Fibroblast of skin of right quadriceps (primary cell): ENCODE data around the gene ARHGEF3.

ENCODE experiments used
- DNase-seq: peaks from one replicate; pipeline ENCODE4 v3.0.0-alpha.2; 2013

The ARHGEF3 gene

DNA sequence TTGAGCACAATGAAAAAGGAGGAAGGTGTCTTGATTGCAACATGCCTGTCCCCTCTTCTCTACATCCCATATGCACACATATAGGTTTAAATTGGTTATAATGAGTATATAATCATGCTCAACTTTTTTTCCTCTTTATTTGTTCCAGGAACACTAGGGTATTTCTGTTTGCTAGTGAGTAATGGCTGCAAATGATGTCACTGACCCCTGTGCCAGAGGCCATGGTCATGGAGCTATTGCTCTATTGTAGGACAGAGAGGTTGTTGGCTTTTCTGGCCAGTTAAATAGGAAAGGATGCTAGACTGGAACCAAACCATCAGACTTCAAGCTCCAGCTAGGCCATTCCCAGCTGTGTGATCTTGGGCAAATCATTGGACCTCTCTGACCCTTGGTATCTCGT is 9.6 kb downstream of the ARHGEF3 start:
- DNase-seq = no peak

DNA sequence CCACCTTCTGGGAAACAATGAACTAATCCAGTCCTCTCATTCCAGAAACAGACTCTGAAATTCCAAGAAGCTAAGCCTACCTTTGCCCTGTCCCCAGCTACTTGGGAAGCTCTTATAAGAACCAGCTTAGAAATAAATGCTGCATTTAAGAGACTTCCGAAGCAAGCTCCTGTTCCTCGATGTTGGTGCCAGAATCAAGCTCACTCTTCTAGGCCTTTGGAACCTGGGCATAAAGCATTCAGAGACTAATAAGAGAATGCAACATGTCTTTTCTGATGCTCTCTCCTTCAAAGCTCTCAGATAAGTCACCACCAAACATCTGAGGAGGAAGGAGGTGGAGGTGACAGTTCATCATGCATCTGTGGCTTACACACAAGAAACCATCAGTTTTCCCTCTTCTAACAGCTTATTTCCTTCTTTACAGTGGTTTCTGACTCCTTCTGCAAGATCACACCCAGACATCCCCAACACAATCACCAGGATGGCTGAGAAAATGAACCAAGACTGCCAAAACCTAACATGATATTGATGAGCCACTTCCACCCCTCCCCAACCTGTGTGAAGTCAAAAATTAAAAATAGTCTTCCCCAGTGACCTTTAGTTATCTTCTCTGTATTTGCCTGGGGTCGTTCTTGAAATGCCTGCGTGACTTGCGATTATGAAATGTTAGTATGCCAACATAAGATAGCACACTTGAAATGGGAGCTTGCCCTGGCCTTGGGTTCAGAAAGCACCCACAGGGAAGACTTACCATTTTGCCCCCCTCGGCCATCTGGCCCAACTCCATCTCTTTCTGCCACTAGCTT is 11.5 kb downstream of the ARHGEF3 start:
- DNase-seq = no peak

- DNase-seq = no peak
These were observed 12.7 kb downstream of the ARHGEF3 start for GRCh38 chr3:56789076-56789475.

DNA sequence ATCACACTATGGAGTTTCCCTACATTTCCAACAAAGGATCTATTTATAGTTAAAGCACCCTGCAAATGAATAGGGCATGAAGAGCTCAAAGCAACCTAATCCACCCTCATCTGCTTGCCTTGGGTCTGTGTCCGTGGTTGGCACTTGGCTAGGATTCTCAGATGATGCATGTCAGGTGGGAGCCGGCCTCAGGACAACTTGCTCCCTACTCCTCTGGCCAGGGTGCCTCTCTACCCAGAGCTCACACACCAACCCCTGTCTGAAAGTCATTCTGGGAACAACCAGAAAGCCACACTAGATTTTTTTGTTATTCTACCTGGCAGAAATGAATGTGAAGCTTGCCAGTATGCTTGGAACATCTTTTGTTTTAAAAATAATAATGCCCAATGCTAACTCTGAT is 13.2 kb downstream of the ARHGEF3 start:
- no peak for DNase-seq

DNA sequence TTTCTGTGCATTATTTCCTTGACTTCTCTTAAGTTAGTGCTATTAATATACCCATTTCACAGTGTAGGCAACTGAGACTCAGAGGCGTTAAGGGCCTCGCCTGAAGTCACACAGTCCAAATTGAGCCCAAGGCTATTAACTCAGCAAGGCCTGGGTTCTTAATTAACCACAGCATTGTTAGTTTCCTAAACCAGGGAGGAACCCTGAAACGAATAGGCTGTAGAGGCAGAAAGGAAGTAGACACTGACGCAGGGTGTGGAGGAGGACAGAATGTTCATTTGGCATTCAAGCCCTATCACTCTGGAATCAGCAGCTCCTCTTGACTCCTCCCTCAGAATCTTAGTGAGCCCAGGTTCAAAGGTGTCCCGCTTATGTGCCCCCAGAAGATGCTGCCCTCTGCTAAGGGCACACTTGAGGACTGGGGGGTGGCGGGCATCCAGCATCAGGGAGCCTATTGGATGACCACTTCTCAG is 13.9 kb downstream of the ARHGEF3 start:
- DNase-seq = no peak

GRCh38 chr3:56787258-56787775 is 14.4 kb downstream of the ARHGEF3 start:
- DNase-seq = no peak

GRCh38 chr3:56785499-56785898 is 16.2 kb downstream of the ARHGEF3 start:
- DNase-seq = no peak

GRCh38 chr3:56784448-56785001 is 17.2 kb downstream of the ARHGEF3 start:
- no peak for DNase-seq

DNA sequence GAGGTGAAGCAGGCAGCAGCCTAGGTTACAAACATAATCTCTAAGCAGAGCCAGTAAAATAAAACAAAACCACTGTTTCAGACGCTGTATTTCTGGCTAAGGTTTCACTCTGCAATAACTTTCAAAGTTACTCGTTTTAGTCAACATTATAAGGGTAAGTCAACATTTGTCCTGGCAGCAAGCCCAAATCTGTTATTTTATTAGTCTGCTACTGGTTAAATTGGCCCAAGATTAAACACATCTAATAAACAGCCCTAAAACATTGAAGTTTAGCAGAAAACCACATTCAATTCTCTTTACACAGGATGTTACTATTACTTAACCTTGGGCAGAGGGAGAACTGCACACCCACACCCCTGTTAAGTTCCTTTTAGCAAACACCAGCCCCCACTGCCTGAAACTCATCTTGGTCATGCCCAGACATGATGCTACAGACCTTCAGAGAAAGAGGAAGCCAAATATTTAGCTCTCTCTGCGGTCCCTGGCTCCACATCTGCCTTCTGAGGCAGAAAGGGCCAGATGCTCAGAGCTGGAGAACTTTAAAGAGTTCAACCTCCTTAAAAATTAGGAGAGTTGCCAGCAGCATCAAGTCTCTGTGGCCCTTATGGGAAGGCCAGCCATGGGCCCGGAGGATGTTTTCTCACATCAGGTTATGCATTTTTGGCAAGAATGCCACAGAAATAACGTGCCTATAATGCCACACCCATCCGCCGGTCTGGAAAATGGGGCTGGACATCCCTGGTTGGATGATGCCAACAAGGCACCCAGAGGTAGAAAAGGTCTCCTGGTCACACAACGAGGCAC is 17.9 kb downstream of the ARHGEF3 start:
- peak; percentile 73 for DNase-seq

- DNase-seq = no peak
These were observed 18.8 kb downstream of the ARHGEF3 start for GRCh38 chr3:56782906-56783305.

- DNase-seq = no peak
These were observed 19.5 kb downstream of the ARHGEF3 start for GRCh38 chr3:56782215-56782614.

DNA sequence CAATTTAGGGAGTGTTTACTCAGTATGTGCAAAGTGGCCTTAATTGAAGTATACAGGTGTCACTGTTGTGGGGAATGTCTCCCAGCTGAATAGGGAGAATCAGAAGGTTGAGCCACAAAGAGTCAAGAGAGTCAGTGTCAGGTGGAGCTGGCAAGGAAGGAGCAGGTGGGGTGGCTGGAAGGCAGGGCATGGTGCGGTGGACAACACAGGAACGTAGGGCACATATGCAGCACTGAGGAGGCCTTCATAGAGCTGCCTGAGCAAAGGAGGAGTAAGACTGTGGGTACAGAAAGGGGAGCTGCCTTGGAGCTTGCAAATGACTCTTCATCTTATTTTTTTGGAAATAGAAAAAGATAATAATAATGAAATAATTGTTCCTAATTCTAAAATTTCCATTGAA is 20.0 kb downstream of the ARHGEF3 start:
- no peak for DNase-seq

GRCh38 chr3:56780936-56781335 is 20.8 kb downstream of the ARHGEF3 start:
- DNase-seq = no peak

DNA sequence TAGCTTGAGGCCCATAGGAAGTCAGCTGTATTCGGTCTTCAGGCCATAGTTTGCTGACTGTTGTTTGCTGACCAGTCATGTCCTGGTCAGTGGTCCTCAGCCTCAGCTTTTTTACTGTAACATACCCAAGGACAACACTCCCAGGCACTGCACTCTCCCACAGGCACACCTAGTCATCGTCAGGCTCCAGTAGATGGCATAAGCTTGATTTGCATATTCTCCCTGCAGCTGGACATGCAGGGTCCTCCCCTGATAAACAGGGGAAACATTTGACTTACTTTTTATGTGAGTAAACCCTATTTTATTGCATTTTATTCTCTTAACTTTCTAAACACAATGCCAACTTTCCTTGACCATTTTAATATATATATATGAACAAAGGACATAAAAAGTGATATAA is 22.9 kb downstream of the ARHGEF3 start:
- no peak for DNase-seq

DNA sequence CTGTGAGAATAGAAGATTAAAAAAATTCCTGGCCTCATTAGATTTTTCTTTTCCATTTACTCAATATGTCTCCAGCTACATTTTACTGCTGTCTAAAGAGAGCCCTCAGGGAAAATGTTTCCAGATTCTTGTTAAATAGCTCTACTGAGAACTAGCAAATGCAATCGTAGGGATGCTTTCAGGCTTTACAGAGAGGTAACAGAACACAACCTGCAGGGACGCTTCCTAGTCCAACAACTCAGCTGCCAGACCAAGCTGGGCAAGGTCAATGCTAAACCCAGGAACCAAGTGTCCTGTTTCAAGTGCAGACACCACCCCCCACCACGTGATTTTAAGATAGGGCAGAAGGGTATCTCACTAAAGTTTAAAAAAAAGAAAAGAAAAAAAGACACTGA is 25.2 kb downstream of the ARHGEF3 start:
- no peak for DNase-seq

DNA sequence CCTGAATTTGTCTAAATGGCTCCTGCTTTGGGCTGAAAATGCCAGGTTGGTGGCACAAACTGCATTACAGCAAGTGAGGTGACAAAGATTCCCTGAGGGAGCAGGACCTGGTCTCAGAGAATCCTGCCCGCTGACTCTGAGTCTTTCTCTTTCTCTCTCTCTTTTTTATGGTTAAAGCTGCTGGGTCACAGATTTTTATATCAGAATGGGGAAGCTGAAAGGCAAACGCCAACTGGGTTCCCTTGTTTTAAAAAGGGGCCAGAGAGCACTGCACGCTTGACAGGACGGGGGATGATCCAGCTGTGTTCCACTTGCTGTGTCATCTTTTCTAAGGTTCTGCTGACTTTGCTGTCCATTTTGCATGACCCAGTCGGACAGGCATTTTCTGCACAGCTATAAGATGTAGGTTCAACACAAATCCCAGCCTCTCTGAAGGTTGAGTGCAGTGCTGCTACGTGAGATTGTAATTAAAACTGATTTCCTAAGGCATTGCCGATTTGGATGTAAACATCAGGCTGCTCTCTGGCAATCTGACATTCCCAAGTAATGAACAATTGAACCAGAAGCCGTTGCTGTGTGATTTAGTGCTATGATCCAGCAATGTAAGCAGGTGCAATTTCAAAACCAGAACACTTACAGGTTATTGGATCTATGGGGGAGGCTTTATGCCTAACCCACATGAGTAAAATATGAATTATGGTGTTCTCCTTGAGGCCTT is 25.8 kb downstream of the ARHGEF3 start:
- no peak for DNase-seq

DNA sequence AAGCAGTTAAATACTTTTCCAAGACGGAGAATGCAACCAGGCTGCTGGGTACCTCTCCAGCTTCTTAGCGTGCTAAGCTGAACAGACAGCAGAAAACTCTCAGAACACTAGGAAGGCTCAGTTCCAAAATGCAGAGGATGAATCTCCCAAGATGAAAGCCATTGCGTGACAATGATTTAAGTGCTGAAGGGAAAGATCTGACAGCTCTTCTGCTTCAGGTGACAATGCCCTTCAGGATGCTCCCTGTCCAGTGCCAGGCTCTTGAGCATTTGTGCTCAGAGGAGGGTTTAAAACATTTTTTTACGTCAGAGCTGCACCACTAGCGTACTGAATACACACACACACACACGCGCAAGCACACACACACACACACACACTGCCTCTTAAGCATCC is 26.3 kb downstream of the ARHGEF3 start:
- DNase-seq = no peak

GRCh38 chr3:56773986-56774385 is 27.8 kb downstream of the ARHGEF3 start:
- DNase-seq = no peak

- no peak for DNase-seq
These were observed 28.5 kb downstream of the ARHGEF3 start for GRCh38 chr3:56772952-56773938.

DNA sequence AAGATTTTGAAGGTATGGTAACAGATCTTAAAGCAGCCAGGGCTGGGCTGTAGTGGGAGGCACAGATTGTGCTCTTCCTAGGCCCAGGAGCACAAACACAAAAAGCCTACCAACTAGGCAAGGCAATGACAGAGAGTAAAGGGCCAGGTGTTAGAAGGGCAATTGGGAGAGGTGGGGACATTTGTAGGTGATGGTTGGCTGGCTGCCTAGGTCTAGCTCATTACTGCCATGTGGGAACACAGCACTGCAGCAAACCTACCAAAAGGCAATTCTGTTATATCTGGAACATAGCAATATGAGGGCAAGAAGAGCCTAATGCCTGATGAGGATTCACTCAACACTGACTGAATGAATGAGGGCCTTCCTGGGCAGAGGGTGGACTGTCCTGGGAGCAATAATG is 30.4 kb downstream of the ARHGEF3 start:
- no peak for DNase-seq

DNA sequence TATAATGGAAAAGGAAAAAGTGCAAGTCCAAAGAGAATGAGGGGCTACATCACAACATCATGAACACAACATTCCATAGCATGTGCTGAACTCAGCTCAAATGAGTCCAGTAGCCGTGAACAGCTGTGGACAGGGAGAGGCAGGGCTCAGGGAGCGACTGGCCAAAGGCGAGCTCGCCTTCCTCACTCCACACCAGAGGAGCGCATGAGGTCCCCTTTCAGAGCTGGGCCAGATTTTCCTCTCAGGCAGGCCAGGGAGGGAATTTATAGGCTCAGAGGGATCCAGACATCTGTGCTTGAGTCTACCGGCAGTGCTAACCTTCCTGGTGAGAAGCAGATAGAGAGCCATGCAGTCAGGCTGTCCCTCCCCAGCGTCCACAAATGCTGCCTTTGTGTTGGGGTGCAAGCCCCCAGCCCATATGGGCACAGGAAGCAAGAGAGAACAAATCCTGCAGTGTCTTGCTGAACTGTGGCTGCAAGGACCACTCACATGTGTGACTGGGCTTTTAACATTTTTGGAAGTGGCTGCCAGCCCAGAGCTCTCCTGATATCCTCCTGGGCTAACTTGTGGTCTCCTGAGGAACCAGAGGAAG is 32.5 kb downstream of the ARHGEF3 start:
- no peak for DNase-seq
